Daoy (cell line): Measurements from ENCODE around the gene TMEM192. TPM values are rescaled to one million over a fixed set of nuclear protein-coding genes. Genes with fewer than 3 reads are reported as not detected.
A peak's percentile ranks its signal among the peaks of the same experiment; 100 is the strongest.
"Not testable (repeated sequence)": the region's sequence is repeated elsewhere in the genome, so short reads cannot be mapped to it uniquely, and the experiment has no call there.

ENCODE experiments used
- DNase-seq: peaks from one replicate; pipeline ENCODE4 v3.0.0-alpha.2; 2015; ENCODE audit warnings: low read depth
- total RNA-seq: library from RNA; depleted of rRNA; stranded (reverse); fragments of >200 nt; shearing (Covaris generic); gene quantifications from 2 replicates; pipeline ENCODE4 v1.2.3, GENCODE V29; 2014; rRNA removed

The TMEM192 gene
- 5.4 and 7.3 TPM in 2 replicates for total RNA-seq

DNA sequence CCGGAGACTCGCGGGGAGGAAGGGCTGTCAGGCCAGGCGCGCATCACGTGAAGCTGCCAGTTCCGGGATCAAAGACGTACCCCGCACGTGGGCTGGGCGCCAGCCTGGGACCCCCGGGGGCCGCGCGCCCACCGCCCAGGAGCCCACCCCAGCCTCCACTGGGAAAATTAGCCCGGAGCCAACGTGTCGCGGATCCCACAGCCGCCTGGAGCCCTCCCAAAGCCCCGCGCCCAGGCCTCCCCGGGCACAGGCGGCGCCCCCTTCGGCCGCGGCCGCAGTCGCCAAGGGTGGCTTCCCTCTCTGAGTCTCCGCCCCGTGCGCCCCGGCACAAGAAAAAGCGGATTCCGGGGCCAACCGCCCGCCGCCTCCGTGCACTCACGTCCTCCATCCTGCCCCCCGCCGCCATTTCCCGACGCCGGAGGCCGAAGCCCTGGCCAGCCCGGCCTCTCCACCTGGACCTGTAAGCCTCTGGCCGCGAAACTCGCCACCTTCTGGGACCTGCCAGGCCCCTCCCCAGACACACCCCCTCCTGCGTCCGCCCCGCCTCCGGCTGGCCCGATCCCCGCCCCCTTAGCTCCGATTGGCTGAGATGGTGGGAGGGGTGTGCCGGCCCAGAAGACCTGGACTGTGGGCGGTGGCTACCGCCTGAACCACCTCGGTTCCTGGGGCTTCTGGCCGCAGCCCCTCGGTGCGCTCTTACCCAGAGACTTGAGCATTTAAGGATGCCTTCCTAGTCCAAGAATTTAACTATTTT, at the start of gene TMEM192:
Gene TMEM192, minus strand, starts transcription at position 493 of the 754 bp plus-strand sequence. Its CDS starts 87 bp downstream, at position 406.
- peak; percentile 86 for DNase-seq

DNA sequence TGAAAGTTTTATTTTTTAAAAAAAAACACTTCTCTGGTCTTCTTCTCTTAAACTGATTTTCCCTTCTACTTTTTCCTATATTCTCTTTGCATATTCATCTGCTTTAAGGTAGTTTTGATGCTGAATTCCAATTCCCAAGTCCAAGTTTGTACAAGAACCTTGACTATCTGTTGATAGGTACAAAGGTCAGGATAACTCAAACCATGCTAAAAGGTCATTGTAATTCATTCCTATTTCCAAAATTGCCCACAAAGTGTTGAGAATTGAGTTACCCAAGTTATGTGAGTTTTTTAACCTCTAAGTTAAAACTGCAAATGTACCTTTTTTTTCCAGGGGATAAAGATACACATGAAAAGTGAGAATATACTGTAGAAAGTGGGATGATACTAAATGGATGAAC, 46.1 kb upstream of the TMEM192 start:
- DNase-seq: no peak

DNA sequence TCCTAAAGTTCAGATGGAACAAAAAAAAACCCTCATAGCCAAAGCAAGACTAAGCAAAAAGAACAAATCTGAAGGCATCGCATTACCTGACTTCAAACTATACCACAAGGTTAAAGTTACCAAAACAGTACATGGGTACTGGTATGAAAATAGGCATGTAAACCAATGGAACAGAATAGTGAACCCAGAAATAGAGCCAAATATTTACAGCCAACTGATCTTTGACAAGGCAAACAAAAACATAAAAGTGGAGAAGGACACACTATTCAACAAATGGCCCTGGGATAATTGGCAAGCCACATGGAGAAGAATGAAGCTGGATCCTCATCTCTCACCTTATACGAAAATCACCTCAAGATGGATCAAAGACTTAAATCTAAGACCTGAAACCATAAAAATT, 44.2 kb upstream of the TMEM192 start:
- DNase-seq: no peak

DNA sequence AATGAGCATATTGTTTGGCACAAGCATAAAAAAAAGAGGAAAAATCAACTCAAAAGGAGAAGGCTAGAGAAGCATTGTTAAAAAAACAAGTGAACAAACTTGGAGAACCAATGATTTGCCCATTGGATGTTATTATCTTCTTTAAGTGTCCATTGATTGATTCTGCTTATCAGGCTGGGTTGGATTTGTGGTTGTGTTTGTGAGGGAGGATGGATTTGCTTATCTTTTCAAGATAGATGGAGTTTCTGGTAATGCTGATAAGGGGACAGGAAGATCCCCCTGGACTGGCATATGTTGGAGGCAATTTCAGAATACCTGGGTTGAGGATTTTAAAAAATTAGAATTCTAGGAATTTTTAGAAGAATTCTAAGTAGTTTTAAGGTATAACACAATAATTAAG, 41.8 kb upstream of the TMEM192 start:
- DNase-seq: no peak

DNA sequence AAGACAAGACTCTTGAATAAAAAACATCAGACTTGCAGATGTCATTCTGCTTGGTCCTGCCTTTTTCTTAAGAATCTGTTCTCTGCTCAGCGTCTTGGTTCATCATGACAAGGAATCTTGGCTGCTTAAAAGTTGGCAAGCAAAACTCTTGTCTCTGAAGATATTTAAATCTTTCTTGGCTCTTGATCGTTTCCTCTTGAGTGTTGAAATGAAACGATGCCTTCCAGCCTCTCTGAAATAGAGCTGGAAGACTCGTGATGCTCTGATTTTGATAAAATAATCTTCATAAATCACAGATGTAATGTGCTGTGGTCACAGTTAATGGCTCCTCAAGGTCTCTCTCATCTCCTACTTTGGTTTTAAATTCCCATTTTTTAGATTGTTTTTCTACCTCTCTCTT, 39.9 kb upstream of the TMEM192 start:
- no peak for DNase-seq

DNA sequence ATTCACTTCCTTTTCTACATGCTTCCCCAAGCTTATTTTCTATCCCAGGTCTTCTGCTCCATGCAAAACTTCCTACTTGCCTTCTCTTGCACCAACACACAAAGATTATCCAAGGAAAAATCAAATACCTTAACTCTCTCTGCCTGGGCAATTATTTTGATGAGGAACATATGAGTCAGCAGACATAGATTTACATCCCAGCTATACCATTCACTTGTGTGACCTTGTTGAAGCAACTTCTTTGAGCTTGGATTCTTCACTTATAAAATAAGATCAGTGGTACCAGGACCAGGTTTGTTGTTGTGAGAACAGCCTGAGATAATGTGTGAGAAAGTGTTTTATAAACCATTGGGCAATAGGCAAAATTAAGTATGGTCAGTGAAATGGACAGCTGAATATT, 39.1 kb upstream of the TMEM192 start:
- DNase-seq: no peak

DNA sequence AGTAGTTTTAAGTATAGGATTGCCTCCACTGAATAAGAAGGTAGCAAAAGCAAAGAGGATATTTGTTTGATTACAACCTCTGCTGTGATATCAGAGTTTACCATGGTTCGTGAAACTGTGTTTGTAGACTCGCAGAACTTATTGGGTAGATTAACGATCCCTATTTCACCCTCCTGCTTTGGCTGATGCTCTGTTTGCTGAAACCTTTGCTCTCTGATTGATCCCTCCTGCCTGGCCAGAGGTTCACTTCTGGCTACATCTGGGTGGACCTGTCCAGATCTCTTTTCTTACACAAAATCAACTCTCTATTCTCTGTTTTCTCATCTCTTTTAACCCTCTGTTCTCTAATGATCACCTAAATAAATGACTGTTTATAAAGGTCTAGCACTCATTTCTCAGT, 37.9 kb upstream of the TMEM192 start:
- no peak for DNase-seq

DNA sequence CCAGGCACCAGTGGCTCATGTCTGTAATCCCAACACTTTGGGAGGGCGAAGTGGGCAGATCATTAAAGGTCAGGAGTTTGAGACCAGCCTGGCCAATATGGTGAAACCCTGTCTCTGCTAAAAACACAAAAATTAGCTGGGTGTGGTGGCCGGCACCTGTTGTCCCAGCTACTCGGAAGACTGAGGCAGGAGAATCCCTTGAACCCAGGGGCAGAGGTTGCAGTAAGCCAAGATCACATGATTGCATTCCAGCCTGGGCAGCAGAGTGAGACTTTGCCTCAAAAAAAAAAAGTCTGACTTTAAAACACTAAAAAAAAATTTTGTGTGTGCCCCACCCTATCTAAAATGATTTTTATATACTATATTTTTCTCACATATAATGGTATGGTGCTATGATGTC, 26.2 kb upstream of the TMEM192 start:
- DNase-seq: no peak

DNA sequence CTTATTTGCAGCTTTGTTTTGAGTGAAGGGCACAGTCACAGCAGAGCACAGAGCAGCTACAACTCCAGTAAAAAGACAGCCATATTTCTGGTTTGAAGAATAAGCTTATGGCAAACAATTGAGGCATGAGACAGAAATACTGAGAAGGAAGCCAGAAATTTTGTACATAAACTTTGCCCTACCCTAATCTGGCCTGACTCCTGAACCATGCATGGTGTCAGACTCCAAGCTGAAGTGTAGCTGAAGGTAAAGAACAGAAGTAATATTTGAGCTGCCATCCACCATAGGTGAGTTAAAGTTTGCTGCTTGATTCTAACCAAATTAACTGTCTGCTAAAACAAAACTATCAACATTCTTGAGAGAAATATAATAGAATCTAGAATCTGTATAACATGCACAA, 24.5 kb upstream of the TMEM192 start:
- no peak for DNase-seq

DNA sequence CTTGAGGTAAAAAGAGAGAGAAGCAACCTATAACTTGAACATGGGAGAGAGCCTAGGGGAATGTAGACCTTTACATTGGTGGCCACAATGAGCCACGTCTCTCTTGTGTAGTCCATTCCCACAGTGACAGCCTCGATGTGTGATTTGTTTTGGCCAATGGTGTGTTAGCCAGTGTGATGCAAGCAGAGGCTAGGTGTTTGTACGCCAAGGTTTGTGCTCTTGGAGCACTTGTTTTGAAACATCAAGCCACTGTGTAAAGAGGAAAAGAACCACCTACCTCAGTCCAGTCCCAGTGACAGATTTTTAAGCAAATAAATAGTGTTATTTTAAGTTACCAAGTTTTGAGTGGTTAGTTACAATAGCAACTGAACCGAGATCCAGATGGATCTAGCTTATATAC, 23.9 kb upstream of the TMEM192 start:
- DNase-seq: no peak

DNA sequence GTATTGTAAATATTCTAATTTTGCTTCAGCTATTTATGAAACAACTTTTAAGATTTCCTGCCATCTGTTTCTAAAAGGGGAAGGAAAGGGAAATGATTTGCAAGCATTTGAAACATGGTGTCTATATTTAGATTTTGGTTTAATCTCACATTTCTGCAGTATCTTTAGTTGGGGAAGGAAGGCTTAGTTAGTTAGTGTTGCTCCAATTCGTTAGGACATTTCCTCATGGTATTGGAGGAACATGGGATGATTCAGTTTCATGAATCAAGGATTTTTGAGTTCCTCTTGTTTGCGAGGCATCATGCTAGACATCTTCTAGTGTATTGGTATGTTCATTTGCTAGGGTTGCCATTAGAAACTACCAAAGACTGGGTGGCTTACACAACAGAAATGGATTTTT, 20.5 kb upstream of the TMEM192 start:
- DNase-seq: no peak

DNA sequence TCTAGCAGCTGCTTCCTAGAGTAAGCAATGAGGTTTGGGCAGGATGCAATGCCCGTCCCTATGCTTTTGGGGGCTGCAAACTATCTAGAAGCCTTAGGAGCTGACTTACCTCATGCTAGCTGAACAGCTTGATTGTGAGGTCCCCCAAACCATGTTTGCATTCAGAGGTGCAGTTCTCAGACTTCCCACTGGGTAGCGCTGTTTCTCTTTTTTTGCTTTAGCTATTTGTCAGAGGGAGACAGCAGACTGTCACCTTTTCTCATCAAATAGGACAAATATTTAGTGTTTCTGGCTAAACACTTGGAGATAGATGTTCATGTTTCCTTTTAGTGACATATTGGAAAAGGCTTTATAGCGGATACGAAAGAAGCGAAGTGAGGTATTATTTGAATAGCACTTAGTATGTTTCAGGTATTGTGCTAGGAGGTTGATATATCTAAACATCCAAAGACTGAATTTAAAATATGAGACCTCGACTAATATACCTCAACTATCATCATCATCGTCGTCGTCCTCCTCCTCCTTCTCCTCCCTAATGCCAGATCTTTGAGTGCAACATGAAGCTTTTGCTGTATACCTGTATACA, 18.7 kb upstream of the TMEM192 start:
- peak; percentile 29 for DNase-seq

DNA sequence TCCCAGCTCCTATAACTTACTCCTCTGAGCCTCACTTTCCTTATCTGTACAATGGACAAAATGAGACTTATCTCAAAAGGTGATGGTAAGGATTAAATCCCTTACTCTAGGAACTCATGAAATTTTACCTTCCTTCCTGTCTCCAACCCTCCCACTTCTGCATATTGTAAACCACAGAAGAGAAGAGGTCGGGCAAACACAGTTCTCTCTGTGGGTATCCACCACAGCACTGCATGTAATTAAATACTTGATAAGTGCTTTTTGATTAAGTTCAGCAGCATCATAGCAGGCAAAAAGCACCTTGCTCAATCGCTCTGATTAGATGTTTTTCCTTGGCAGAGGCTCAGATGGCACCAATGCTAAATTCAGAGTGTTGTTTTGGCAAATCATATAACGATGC, 17.3 kb upstream of the TMEM192 start:
- no peak for DNase-seq

DNA sequence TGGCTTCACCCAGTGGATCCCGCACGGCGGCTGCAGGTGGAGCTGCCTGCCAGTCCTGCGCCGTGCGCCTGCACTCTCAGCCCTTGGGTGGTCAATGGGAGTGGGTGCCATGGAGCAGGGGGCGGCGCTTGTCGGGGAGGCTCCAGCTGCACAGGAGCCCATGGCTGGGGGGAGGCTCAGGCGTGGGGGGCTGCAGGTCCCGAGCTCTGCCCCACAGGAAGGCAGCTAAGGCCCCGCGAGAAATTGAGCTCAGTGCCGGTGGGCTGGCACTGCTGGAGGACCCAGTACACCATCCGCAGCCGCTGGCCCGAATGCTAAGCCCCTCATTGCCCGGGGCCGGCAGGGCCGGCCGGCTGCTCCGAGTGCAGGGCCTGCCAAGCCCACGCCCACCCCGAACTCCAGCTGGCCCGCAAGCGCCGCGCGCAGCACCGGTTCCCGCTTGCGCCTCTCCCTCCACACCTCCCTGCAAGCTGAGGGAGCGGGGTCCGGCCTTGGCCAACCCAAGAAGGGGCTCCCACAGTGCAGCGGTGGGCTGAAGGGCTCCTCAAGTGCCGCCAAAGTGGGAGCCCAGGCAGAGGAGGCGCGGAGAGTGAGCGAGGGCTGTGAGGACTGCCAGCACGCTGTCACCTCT, 13.3 kb upstream of the TMEM192 start:
- DNase-seq: not testable (repeated sequence)

DNA sequence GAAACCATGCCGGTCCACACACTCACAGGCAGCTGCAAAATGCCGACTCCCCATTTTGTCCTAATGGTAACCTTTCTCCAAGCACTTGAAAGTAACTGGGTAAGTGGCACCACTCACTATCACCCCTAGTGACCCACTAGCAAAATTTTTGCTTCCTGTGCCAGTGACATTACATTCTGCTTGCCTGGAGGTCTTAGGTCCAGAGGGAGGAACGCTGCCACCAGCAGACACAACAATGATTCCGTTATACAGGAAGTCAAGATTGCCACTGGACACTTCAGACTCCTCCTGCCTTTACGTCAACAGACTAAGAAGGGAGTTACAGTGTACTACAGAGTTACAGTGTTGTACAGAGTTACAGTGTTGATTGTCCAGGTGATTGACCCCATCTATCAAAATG, 11.8 kb upstream of the TMEM192 start:
- DNase-seq: no peak

DNA sequence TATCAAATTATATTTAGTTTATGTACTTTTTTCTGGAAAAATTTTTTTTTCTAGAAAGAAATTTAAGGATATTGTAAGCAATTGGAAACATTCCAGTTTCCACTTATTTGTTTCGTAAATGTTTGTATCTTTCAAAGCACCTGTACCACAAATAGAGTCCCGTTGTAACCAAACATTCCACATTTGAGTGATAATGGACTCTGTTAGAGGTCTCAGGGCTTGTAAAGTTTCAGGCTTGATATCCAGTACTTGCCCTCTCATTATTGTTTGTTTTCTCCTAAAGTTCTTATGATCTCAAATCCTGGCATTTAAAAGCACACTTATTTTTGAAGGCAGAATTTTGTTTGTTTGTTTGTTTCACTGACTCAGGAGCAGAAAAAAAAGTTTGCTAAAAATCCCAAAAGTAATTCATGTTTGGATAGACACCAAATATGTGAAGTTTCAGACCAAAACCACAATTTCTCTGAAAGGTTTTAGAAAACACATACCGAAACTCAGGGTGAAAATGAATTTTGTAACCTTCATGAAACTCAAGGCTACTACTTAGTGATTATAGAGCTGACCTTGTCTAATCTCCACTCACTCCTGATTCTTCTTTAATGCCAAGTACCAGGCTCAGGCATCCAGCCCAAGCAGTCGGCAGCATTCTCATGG, 5.7 kb upstream of the TMEM192 start:
- DNase-seq: no peak

DNA sequence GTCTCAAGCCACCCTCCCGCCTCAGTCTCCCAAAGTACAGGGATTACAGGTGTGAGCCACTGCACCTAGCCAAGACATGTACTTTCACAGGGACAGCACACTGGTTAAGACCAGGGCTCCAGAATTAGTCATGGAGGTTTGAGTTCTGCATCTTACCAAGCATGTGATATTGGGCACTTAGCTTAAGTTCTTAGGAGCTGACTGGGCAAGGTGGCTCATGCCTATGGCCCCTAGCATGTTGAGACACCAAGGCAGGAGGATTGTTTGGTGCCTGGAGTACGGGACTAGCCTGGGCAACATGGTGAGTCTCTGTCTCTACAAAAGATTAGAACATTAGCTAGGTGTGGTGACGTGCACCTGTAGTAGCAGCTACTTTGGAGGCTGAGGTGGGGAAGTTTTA, 2.6 kb upstream of the TMEM192 start:
- DNase-seq: no peak

DNA sequence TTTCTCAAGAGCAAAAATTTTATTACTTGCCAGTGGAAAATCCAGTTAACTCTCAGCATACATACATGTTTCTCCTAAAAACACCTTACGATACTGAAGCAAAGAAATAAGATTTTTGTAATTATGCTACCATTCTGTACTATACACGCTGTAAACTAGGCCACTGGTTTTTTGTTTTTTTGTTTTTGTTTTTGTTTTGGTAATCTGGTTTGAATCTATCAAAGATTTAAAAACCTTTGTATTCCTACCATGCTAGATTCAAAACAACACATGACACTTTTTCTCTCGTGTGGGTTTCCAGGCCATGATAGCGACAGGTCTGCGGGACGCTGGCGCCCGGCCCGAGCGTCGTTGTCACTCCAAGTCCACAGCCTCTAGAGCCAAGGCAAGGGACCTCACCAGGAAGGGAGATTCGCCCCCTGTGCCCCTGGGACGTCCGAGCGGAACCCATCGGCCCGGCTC, 723 bp downstream of the TMEM192 start:
- DNase-seq: no peak

DNA sequence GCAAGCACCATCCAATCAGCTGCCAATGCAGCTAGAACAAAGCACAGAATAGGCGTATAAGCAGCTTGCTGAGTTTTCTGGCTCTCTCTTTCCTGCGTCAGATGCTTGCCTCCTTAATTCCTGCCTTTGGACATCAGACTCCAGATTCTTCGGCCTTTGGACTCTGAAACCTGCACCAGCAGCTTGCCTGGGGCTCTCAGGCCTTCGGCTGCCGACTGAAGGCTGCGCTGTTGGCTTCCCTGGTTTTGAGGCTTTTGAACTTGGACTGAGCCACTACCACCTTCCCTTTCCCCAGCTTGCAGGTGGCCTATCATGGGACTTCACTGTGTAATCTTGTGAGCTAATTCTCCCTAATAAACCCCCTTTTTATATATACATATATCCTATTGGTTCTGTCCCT, 6.1 kb downstream of the TMEM192 start:
- no peak for DNase-seq

DNA sequence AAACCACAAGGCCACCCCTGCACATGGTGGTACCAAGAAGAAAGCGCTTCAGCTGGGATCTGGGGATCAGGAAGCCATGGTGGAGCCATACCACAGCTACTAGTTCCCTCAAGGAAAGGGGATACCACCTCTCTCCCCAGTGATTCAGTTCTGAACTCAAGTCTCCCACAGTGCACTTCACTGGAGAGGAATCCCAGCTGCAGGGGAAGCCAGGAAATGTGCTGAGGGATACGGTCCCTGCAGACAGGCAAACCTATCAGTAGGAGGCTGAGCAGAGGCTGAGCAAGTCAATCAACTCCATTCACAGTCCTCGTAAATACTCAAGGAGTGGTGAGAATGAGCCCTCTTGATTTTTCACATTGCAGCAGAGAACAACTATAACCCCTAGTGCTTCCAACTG, 11.0 kb downstream of the TMEM192 start:
- no peak for DNase-seq

DNA sequence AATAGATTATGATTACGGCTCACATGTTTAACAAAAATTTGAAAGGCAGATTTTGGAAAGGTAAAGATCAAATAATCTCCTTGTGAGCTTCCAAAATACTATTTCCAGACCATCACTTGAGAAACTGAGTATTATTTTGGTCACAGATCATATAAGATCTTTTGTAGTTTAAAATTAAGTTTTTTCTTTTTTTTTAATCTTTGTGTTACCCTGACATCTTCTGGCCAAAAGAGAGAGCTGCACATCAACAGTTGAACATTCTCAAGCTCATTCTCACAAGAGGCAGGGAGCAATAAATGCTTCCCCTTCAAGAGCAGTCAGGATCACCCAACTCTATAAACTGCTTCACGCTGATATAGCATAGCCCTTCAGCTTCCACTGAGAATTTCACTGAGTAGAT, 15.9 kb downstream of the TMEM192 start:
- no peak for DNase-seq

DNA sequence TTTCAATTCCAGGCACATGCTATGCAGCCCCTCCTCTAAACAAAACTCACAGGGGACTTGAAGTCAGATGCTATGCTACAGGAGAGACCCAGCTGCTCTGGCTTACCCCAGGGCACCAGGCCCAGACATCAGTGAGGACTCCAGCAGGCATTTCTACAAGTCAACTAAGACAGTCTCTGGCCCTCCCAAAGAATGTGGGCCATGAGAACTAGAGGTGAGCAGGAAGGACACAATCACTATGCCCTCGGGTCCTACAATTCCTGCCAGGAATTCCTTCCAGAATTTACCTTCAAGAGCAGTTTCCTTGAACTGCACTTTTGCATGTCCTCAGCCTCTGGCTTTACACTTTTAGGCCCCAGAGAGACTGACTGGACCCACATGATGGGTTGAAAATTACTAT, 17.4 kb downstream of the TMEM192 start:
- no peak for DNase-seq

DNA sequence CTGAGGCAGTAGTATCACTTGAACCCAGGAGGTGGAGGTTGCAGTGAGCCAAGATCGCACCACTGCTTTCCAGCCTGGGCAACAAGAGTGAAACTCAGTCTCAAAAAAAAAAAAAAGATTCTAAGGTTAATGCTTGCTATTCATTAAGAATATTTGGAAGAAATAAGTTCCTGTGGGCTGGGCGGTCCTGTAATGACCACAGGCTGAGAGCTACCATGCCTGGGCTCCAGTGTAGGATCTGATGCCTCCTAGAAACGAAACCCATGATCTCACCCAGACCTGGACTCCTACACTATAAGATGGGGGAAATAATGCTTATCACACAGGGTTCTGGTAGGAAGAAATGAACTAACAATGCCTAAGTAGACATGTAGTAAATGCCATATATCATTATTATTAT, 17.8 kb downstream of the TMEM192 start:
- no peak for DNase-seq
